ENCODE measurements around the gene LAMTOR2. TPM values are rescaled to one million over a fixed set of nuclear protein-coding genes. Genes with fewer than 3 reads are reported as not detected.

LAMTOR2 gene
- total RNA-seq, 1 donor from 2014 or later = 60.1 TPM

DNA sequence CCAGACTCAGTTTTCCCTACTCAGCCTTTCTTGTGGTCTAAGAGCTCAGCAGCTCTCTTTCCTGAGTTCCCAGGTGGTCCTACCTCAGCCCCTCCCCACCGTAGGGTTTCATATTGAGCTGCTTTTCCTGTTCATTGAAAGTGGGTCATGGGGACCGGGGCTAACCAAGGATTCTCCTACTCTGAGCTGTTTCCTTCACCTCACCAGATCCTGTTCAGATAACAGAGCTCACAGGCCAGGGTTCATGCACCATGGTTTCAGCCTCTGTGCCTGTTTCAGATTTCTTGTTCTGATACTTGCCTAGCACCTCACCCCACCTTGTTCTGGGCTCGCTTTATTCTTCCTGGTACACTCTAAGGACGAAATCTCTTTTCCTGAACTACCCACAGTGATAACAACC is 9.5 kb upstream of the LAMTOR2 start:
- no peak for FAIRE-seq
- Histone ChIP-seq H3K36me3 (ENCODE audit: insufficient read depth, low read length) (peaks cover 28% of the 10 kb centered on the region), H3K27ac (ENCODE audit: low read depth, low read length) (no peak overlapping the region)

DNA sequence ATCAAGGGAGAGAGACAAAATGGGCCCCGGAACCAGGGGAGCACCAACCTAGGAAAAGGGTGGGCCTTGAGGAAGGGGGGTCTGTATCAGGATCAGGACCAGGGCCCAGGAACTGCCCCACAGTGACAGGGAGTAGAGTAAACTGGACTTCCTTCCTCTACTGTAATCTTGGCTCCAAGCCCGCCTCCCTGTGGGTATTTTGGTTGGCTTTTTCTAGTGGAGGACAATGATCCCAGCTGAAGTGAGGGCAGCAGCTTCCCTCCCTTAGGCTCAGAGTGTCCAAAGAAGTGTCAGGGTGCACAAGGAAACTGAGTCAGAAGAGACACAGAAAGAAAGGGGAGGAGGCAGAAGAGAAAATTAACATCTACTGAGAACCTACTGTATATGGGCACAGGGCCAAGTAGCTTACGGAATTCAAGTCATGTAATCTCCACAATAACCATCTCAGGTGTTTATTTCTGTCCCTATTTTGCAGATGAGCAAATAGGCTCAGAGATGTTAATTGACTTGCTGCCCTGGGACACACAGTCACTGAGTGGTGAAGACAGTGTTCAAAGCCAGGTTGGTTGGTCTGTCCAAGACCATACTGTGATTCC is 5.8 kb upstream of the LAMTOR2 start:
- H3K4me3 Mint-ChIP-seq (ENCODE audit: unreplicated experiment) = no peak overlapping the region
- H3K9me3 Mint-ChIP-seq (ENCODE audit: unreplicated experiment) = no peaks in the 10 kb centered on the region
- peaks cover 27% of the 10 kb centered on the region for H4K20me1 ChIP-seq (ENCODE audit: insufficient read depth, low read length)
- peaks cover 33% of the 10 kb centered on the region for H3K36me3 Mint-ChIP-seq (ENCODE audit: low read depth, unreplicated experiment)
- FAIRE-seq (no peak), DNase-seq (ENCODE audit: low read depth) (no peak)
- H3K4me1 Mint-ChIP-seq (ENCODE audit: low read depth, unreplicated experiment) = peaks cover 10% of the 10 kb centered on the region
- no peaks in the 10 kb centered on the region for H3K27me3 ChIP-seq (ENCODE audit: insufficient read depth, low read length)
- H3K36me3 ChIP-seq (ENCODE audit: insufficient read depth, low read length) = peaks cover 19% of the 10 kb centered on the region
- no peak overlapping the region for H3K9ac ChIP-seq (ENCODE audit: low read length)
- H3K4me2 ChIP-seq (ENCODE audit: low read length) = no peak overlapping the region
- no peak for TF ChIP-seq EZH2 (IDR thresholded peaks at IDR 0.05; ENCODE audit: insufficient read depth, low read length)
- TF ChIP-seq, protein P1, sequence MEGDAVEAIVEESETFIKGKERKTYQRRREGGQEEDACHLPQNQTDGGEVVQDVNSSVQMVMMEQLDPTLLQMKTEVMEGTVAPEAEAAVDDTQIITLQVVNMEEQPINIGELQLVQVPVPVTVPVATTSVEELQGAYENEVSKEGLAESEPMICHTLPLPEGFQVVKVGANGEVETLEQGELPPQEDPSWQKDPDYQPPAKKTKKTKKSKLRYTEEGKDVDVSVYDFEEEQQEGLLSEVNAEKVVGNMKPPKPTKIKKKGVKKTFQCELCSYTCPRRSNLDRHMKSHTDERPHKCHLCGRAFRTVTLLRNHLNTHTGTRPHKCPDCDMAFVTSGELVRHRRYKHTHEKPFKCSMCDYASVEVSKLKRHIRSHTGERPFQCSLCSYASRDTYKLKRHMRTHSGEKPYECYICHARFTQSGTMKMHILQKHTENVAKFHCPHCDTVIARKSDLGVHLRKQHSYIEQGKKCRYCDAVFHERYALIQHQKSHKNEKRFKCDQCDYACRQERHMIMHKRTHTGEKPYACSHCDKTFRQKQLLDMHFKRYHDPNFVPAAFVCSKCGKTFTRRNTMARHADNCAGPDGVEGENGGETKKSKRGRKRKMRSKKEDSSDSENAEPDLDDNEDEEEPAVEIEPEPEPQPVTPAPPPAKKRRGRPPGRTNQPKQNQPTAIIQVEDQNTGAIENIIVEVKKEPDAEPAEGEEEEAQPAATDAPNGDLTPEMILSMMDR (IDR thresholded peaks at IDR 0.05; ENCODE audit: insufficient read depth, low read depth, low read length) = no peak
- H3K27ac Mint-ChIP-seq (ENCODE audit: unreplicated experiment) = peak overlapping the region; percentile 41
- peaks cover 21% of the 10 kb centered on the region for H3K79me2 ChIP-seq (ENCODE audit: insufficient read depth, low read length)
- H3K27me3 Mint-ChIP-seq (ENCODE audit: low read depth, unreplicated experiment) = no peaks in the 10 kb centered on the region
- no peaks in the 10 kb centered on the region for H3K9me3 ChIP-seq (ENCODE audit: insufficient read depth, low read depth, low read length)
- no peak overlapping the region for H3K4me3 ChIP-seq (ENCODE audit: insufficient read depth, low read depth, low read length)
- no peaks in the 10 kb centered on the region for H3K4me1 ChIP-seq (ENCODE audit: insufficient read depth, low read length)
- no peak overlapping the region for H2AFZ ChIP-seq (ENCODE audit: low read depth, low read length)
- no peak overlapping the region for H3K27ac ChIP-seq (ENCODE audit: low read depth, low read length)

More for the DNA sequence above, 9.5 kb upstream of the LAMTOR2 start:
- H3K9ac ChIP-seq (ENCODE audit: low read length) = no peak overlapping the region
- TF ChIP-seq, protein P1 (IDR thresholded peaks at IDR 0.05; ENCODE audit: insufficient read depth, low read depth, low read length) = no peak
- TF ChIP-seq EZH2 (IDR thresholded peaks at IDR 0.05; ENCODE audit: insufficient read depth, low read length) = no peak
- no peaks in the 10 kb centered on the region for H3K79me2 ChIP-seq (ENCODE audit: insufficient read depth, low read length)
- no peak overlapping the region for H3K4me3 ChIP-seq (ENCODE audit: insufficient read depth, low read depth, low read length)
- H3K4me2 ChIP-seq (ENCODE audit: low read length) = no peak overlapping the region
- Mint-ChIP-seq H3K4me3 (ENCODE audit: unreplicated experiment) (no peak overlapping the region), H3K27ac (ENCODE audit: unreplicated experiment) (no peak overlapping the region), H3K36me3 (ENCODE audit: low read depth, unreplicated experiment) (peaks cover 34% of the 10 kb centered on the region), H3K27me3 (ENCODE audit: low read depth, unreplicated experiment) (no peaks in the 10 kb centered on the region), H3K9me3 (ENCODE audit: unreplicated experiment) (peaks cover 1% of the 10 kb centered on the region), H3K4me1 (ENCODE audit: low read depth, unreplicated experiment) (no peaks in the 10 kb centered on the region)
- no peaks in the 10 kb centered on the region for H3K9me3 ChIP-seq (ENCODE audit: insufficient read depth, low read depth, low read length)
- DNase-seq (ENCODE audit: low read depth) = no peak
- no peaks in the 10 kb centered on the region for H3K27me3 ChIP-seq (ENCODE audit: insufficient read depth, low read length)
- H3K4me1 ChIP-seq (ENCODE audit: insufficient read depth, low read length) = peaks cover 9% of the 10 kb centered on the region
- H2AFZ ChIP-seq (ENCODE audit: low read depth, low read length) = no peak overlapping the region
- peaks cover 8% of the 10 kb centered on the region for H4K20me1 ChIP-seq (ENCODE audit: insufficient read depth, low read length)

DNA sequence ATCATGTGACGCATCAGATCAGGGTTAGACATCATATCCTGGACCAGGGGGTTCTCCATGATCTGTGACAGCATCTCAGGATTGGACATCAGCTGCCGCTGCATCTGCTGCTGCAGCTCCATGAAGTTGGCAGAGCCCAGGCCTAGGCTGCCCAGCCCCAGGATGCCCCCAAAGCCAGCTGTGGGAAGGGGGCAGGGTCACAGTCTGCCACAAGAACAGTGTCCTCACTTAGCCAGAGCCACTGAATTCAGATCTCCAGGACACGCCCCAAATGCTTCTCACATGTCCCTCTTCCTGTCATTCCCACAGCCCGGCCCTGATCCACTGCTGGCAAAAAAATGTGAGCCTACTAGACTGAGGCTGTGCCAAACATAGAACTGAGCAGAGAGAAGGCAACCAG is 4.2 kb upstream of the LAMTOR2 start:
- TF ChIP-seq, protein P1 (IDR thresholded peaks at IDR 0.05; ENCODE audit: insufficient read depth, low read depth, low read length) = no peak
- no peak for TF ChIP-seq EZH2 (IDR thresholded peaks at IDR 0.05; ENCODE audit: insufficient read depth, low read length)
- no peak overlapping the region for H3K4me2 ChIP-seq (ENCODE audit: low read length)
- H3K9me3 Mint-ChIP-seq (ENCODE audit: unreplicated experiment) = no peaks in the 10 kb centered on the region
- H3K79me2 ChIP-seq (ENCODE audit: insufficient read depth, low read length) = peaks cover 27% of the 10 kb centered on the region
- FAIRE-seq (no peak), DNase-seq (ENCODE audit: low read depth) (no peak)
- H3K4me1 ChIP-seq (ENCODE audit: insufficient read depth, low read length) = peaks cover 2% of the 10 kb centered on the region
- H3K36me3 Mint-ChIP-seq (ENCODE audit: low read depth, unreplicated experiment) = peaks cover 30% of the 10 kb centered on the region
- H3K9ac ChIP-seq (ENCODE audit: low read length) = no peak overlapping the region
- no peak overlapping the region for H3K27ac ChIP-seq (ENCODE audit: low read depth, low read length)
- no peaks in the 10 kb centered on the region for H3K27me3 Mint-ChIP-seq (ENCODE audit: low read depth, unreplicated experiment)
- peak overlapping the region; percentile 47 for H3K27ac Mint-ChIP-seq (ENCODE audit: unreplicated experiment)
- H3K4me1 Mint-ChIP-seq (ENCODE audit: low read depth, unreplicated experiment) = peaks cover 10% of the 10 kb centered on the region
- no peaks in the 10 kb centered on the region for H3K27me3 ChIP-seq (ENCODE audit: insufficient read depth, low read length)
- H3K9me3 ChIP-seq (ENCODE audit: insufficient read depth, low read depth, low read length) = no peaks in the 10 kb centered on the region
- peaks cover 16% of the 10 kb centered on the region for H3K36me3 ChIP-seq (ENCODE audit: insufficient read depth, low read length)
- no peak overlapping the region for H2AFZ ChIP-seq (ENCODE audit: low read depth, low read length)
- peaks cover 27% of the 10 kb centered on the region for H4K20me1 ChIP-seq (ENCODE audit: insufficient read depth, low read length)
- H3K4me3 Mint-ChIP-seq (ENCODE audit: unreplicated experiment) = no peak overlapping the region
- no peak overlapping the region for H3K4me3 ChIP-seq (ENCODE audit: insufficient read depth, low read depth, low read length)
